Frontal cortex (tissue), 4 donors: ENCODE results near the gene PIK3CG. TPM values are rescaled to one million over a fixed set of nuclear protein-coding genes. Genes with fewer than 3 reads are reported as not detected.
"Not testable (repeated sequence)": the region's sequence is repeated elsewhere in the genome, so short reads cannot be mapped to it uniquely, and the experiment has no call there.

Source experiments
- DNase-seq, 2 donors: peaks; one replicate each; pipeline ENCODE4 v3.0.0; 2012; ENCODE audit warnings: low spot score in 2 of 2
- FAIRE-seq: peaks from 2 replicates; lab custom pipeline; 2012; peaks lifted over from hg19 to GRCh38; lab: Jason Lieb, UNC
- total RNA-seq: library from RNA; depleted of rRNA; stranded (reverse); fragments of >200 nt; gene quantifications from one replicate; pipeline ENCODE4 v1.2.3, GENCODE V29; 2014
- donor health status: control.
- donor health status: control.
- donor health status: control.

Gene PIK3CG
- total RNA-seq, 1 donor from 2014 or later = 1.6 TPM

DNA sequence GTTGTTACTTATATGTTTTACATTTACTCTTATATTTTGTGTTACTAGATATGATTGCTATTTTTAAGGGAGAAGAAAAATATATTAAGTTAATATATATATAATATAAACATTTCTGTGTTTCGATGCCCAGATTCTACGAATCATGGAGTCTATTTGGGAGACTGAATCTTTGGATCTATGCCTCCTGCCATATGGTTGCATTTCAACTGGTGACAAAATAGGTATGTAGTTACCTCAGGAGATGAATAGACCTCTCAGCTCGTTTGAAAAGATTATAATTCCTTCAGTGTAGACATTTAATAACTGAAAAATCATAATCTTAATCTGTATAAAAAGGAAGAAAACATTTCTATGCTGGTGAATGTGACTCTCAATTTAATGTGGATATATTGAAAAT is 16.9 kb downstream of the PIK3CG start:
- no peak for FAIRE-seq
- no peak for DNase-seq

GRCh38 chr7:106883456-106884026 is 18.5 kb downstream of the PIK3CG start:
- DNase-seq (no peak), FAIRE-seq (no peak)

GRCh38 chr7:106885652-106886051 is 20.6 kb downstream of the PIK3CG start:
- FAIRE-seq = no peak

GRCh38 chr7:106887421-106887820 is 22.3 kb downstream of the PIK3CG start:
- no peak for DNase-seq
- FAIRE-seq = no peak

More at GRCh38 chr7:106885652-106886051, 20.6 kb downstream of the PIK3CG start:
- no peak for DNase-seq

DNA sequence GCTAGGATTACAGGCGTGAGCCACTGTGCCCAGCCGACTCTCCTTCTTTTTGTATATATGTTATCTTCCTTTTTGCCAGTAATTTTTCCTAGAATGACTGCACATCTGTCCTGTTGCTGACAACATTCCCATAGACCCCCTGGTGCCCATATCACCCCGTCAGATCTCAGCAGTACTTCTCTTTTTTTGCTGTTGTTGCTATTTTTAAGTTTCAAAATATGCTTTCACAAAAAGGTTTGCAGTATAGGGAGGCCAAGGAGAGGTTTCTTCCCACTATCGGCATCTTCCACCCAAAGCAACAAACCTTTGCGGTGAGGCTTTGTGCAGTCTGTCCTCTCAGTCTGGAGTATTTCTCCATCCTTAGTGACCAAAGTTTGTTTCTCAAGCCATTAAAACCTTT is 23.1 kb downstream of the PIK3CG start:
- no peak for FAIRE-seq
- no peak for DNase-seq

- DNase-seq (no peak), FAIRE-seq (no peak)
Measured at GRCh38 chr7:106890952-106891351, 25.9 kb downstream of the PIK3CG start.

GRCh38 chr7:106891548-106892410 is 26.7 kb downstream of the PIK3CG start:
- no peak for DNase-seq
- no peak for FAIRE-seq

GRCh38 chr7:106893591-106893990 is 28.5 kb downstream of the PIK3CG start:
- FAIRE-seq = no peak
- DNase-seq = no peak

GRCh38 chr7:106895246-106895864 is 30.3 kb downstream of the PIK3CG start:
- FAIRE-seq = no peak
- no peak for DNase-seq

DNA sequence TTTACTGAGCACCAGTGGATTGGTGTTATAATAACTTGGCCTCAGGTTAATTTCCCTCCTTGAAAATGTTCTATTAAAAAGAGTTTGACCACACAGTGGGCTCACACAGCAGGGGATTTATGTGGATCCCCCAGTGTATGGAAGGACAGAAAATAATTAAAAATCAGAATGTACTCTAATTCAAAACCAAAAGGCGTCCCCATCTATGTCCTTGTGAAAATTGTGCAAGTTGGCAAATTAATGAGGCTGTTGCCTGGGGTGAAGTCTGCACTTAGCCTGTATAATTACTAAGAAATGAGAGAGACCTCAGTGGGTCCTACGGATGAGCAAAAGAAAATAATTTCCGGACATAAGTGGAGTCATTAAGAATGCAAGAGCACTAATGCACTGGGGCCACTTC is 31.1 kb downstream of the PIK3CG start:
- FAIRE-seq (no peak), DNase-seq (no peak)

- DNase-seq = not testable (repeated sequence)
Measured at GRCh38 chr7:106897553-106897952, 32.5 kb downstream of the PIK3CG start.

GRCh38 chr7:106898967-106899366 is 33.9 kb downstream of the PIK3CG start:
- DNase-seq = not testable (repeated sequence)

More at GRCh38 chr7:106897553-106897952, 32.5 kb downstream of the PIK3CG start:
- not testable (repeated sequence) for FAIRE-seq

DNA sequence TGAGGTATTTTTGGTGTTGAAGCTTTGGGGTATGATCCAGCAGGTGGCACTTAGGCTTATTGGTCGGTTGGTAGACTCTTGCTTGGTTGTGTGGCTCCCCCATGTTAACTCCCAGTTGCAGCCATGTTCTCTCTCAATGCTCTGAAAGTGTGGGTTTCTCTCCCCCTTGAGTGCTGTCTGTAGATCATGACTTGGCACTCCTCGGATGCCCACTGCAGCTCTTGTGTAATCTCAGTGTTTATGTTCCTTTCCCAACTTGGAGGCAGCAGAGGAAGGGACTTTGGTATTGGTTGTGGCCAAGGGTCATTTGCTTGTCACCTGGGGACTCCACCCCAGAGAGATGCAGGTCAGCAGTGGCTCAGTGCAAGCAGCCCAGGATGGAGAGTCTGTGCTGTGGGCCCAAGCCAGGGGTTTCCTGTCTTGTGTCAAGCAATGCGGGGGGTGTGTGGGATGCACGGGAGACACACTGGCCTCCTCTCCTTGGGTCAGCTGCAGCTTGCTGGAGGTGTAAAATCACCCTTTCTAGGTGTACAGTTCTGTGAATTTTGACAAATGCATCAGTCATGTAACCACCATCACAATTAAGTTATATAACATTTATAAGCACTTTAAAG is 36.9 kb downstream of the PIK3CG start:
- DNase-seq = no peak
- FAIRE-seq = no peak

More at GRCh38 chr7:106898967-106899366, 33.9 kb downstream of the PIK3CG start:
- not testable (repeated sequence) for FAIRE-seq

- FAIRE-seq (no peak), DNase-seq (no peak)
Measured at GRCh38 chr7:106905734-106906133, 40.7 kb downstream of the PIK3CG start.

DNA sequence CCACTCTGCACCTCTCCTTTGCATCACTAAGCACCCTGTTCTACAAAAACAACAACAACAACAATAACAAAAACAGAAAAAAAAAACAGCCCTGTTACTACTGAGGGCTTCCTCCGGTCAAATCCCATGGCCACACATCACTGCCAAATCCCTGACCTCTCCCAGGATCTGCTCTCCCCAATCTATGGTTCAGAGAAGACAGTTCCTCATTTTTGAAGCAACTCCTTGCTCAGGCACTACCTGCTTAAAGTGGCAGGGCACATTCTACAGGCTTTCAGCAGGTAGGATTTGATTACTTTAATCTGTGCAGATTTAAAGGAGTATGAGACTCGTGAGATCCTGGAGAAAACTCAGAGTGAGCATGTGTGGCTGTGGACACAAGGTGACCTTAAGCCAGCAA is 46.9 kb downstream of the PIK3CG start:
- FAIRE-seq (no peak), DNase-seq (no peak)

DNA sequence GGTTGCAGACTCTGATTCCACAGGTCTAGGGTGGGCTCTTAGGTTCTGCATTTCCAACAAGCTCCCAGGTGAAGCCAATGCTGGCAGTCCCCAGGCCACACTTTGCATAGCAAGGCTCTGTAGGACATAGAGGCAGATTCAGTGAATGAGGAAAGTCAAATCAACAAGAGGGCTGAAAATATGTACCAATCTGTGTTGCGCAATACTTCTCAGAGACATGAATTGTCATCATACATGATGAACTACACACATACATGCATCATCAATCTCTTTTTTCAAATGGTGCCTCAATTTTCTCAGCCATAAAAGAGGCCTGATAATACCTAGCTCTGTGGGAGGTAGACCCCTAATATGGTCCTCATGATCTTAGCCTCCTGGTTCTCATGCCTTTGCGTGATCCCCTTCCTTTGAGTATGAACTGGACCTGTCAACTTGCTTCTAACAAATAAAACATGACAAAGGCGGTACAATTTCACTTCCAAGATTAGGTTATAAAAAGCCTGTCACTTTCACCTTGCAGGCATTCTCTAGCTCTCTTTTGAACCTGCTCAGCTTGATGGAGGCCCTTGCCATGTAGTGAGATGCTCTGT is 49.0 kb downstream of the PIK3CG start:
- no peak for DNase-seq
- no peak for FAIRE-seq

DNA sequence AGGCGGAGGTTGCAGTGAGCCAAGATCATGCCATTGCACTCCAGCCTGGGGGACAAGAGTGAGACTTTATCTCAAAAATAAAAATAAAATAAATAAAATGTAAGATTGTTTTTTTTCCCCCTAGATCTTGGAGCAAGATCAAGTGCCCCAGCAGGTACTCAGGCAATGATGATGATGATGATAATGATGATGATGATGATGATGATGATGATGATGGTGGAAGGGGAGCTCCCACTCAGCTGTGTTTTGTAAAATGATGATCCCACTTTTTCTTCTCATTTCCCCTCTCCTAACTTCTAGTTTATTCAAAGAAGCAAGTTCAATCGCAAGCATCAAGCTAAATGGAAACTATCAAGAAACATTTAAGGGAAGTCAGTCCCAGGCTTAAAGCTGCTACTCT is 50.3 kb downstream of the PIK3CG start:
- no peak for FAIRE-seq
- no peak for DNase-seq

DNA sequence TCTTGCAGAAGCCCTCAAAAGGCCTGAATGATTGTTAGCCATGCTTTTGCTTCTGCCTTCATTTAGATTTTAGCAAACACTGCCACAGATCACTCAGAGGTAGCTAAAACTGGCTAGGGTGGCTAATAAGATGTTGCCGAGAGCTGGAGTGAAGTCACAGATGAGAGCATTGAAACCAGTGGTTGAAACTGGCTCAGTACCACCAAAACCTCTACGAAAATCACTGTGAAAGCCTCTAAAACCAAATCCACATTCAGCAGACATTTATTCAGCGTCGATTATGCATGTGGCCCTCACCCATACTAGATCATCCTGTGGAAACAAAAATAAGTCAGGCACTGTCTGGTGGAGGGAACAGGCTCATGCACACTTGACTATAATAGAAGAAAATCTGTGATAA is 50.8 kb downstream of the PIK3CG start:
- DNase-seq (no peak), FAIRE-seq (no peak)

DNA sequence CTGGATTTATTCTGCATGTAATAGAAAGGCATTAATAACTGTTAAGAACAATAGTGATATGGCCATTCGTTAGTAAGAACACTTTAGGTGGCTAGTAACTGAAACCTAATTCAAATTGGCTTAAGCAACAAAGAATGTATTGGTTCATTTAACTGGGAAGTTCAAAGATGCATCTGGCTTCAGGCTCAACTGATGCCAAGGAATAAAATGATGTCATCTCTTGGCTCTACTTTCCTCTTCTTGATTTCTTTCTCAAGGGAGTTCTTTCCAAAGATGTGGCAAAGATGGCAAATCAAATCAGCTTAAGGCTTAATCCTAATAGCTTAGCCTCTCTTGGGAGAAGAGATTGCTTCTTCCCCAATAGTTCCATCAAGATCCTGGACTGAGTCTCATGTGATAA is 51.6 kb downstream of the PIK3CG start:
- FAIRE-seq = no peak
- DNase-seq = no peak

DNA sequence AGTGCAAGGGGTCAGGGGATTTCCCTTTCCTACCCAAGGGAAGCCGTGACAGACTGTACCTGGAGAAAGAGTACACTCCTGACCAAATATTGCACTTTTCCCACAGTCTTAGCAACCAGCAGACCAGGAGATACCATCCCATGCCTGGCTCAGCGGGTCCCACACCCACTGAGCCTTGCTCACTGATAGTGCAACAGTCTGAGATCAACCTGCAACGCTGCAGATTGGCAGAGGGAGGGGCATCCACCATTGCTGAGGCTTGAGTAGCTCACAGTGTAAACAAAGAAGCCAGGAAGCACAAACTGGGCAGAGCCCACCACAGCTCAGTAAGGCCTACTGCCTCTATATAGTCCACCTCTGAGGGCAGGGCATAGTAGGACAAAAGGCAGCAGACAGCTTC is 53.9 kb downstream of the PIK3CG start:
- FAIRE-seq (no peak), DNase-seq (no peak)
